ENCODE measurements around the gene PHLPP1.

DNA sequence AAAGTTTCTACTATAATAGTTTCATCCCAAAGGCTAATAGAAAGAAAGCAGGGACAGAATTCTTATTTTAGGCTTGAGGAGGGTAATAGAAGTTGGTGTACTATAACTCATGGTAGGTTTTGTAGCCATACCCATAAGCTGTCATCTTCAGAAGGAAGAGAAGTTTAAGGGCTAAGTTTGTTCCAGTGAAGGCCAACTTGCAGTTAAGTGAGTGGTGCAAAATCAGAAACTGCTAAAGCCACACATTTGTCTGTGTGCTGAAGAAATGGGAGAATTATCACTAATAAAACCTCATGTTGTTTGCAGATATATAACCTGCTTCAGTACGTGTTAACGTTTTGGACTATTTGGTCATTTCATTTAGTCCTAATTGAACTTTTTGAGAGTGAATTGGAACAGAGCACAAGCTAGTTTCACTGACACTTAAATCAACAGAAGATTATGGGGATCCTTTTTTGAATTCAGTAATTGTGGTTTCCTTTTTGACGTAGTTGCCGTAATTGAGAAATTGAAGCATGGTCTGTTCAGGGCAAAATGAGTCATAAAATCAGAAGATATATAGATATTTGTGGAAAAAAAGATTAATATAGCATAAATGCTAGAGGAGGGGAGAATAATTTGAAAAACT lies 69.1 kb downstream of the PHLPP1 start:
- TF ChIP-seq, protein P1, sequence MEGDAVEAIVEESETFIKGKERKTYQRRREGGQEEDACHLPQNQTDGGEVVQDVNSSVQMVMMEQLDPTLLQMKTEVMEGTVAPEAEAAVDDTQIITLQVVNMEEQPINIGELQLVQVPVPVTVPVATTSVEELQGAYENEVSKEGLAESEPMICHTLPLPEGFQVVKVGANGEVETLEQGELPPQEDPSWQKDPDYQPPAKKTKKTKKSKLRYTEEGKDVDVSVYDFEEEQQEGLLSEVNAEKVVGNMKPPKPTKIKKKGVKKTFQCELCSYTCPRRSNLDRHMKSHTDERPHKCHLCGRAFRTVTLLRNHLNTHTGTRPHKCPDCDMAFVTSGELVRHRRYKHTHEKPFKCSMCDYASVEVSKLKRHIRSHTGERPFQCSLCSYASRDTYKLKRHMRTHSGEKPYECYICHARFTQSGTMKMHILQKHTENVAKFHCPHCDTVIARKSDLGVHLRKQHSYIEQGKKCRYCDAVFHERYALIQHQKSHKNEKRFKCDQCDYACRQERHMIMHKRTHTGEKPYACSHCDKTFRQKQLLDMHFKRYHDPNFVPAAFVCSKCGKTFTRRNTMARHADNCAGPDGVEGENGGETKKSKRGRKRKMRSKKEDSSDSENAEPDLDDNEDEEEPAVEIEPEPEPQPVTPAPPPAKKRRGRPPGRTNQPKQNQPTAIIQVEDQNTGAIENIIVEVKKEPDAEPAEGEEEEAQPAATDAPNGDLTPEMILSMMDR (IDR thresholded peaks at IDR 0.05) = no peak
- TF ChIP-seq ZFX (IDR thresholded peaks at IDR 0.05; ENCODE audit: borderline replicate concordance) = no peak

Data from 22Rv1 (cell line).